22Rv1 (cell line): ENCODE results near the gene TRERF1.

Source experiments
- H3K27ac ChIP-seq: fragments of 450-650 bp; 2 replicates; pipeline ENCODE4 v1.5.1; 2017
- ZFX ChIP-seq: fragments of 450-650 bp; IDR thresholded peaks from 2 replicates; pipeline ENCODE4 v1.6.1; 2017; ENCODE audit warnings: antibody characterized with exemption, borderline replicate concordance
- TF ChIP-seq, protein P1 (sequence below): fragments of 450-650 bp; IDR thresholded peaks from 2 replicates; pipeline ENCODE4 v1.5.1; 2017; ENCODE audit warnings: mild to moderate bottlenecking

The TRERF1 gene

DNA sequence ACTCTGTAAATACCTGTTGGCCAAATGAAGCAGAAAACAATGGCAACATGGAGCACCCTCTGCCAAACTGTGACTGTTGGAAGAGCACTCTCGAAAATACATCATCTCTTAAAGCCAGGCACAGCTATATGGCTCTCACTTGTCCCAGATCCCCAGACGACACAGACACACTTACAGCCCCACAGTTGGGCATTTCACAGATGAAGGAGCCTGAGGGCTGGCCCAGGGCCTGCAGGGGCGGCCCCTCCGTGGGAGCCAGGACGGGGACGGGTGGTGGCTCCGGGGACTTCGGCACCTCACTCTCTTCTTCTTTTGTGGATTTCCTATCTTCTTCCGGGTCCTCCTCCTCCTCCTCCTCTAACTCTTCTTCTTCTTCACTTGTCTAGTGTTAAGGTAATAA, 215.7 kb downstream of the TRERF1 start:
- TF ChIP-seq, protein P1, sequence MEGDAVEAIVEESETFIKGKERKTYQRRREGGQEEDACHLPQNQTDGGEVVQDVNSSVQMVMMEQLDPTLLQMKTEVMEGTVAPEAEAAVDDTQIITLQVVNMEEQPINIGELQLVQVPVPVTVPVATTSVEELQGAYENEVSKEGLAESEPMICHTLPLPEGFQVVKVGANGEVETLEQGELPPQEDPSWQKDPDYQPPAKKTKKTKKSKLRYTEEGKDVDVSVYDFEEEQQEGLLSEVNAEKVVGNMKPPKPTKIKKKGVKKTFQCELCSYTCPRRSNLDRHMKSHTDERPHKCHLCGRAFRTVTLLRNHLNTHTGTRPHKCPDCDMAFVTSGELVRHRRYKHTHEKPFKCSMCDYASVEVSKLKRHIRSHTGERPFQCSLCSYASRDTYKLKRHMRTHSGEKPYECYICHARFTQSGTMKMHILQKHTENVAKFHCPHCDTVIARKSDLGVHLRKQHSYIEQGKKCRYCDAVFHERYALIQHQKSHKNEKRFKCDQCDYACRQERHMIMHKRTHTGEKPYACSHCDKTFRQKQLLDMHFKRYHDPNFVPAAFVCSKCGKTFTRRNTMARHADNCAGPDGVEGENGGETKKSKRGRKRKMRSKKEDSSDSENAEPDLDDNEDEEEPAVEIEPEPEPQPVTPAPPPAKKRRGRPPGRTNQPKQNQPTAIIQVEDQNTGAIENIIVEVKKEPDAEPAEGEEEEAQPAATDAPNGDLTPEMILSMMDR = no peak
- no peak for TF ChIP-seq ZFX
- H3K27ac ChIP-seq = no peak overlapping the region

DNA sequence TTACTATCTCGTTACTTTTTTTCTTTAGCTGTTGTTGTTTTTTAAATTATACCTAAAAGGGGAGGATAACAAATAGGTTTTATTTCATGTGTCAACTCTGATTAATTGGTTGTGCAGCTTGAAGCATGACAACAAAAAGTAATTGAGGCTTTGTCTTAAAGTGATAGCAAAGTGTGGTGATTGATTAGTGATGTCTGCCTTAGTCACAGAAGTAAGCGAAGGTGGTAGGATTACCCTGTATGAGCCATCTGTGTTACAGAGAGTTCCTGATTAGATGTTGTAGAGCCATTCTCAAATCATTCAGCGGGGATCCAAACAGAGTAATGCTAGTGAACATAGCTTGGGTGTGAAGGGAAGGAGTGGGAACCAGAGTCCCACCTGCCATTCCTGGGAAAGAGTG, 219.7 kb downstream of the TRERF1 start:
- no peak overlapping the region for H3K27ac ChIP-seq
- TF ChIP-seq ZFX = no peak
- TF ChIP-seq, protein P1 = no peak

DNA sequence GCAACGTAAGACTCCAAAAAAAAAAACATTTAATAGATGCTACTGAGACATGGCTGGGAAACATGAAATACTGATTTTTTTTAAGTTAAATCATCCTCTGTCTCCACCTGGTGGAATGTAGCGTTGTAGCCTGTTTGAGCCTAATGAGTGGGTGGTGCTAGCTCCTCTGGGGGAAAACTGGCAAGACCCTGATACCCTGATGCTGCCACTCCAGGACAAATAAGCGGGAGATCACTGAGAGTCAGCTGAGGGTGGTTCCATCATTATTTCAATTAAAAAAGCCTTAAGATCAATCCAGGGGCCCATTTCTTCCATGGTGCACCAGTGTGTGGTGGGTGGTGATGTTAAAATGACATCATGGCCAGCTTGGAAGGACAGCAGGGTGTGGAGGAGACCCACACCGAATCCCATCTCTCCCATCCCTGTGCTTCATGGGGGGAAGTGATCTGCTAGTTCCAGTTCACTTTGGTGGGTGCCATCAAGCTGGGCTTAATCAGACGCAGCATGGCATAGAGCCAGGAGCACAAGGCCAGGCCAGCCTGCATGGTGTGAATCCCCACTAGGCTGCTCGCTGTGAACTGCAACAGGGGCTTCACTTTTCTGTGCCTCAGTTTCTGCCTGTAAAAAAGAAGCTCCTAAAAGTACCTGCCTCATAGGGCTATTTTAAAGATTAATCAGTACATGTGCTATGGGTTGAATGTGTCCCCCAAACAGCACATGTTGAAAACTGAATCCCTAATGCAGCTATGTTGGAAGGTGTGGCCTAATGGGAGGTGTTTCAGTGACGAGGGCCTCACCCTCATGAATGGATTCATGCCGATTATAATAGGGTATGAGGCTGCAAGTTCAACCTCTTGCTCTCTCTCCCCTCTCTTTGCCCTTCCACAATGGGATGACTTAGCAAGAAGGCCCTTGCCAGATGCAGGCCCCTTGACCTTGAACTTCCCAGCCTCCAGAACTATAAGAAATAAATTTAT, 221.1 kb downstream of the TRERF1 start:
- no peak overlapping the region for H3K27ac ChIP-seq
- TF ChIP-seq ZFX = no peak
- TF ChIP-seq, protein P1 = peak; percentile 55

DNA sequence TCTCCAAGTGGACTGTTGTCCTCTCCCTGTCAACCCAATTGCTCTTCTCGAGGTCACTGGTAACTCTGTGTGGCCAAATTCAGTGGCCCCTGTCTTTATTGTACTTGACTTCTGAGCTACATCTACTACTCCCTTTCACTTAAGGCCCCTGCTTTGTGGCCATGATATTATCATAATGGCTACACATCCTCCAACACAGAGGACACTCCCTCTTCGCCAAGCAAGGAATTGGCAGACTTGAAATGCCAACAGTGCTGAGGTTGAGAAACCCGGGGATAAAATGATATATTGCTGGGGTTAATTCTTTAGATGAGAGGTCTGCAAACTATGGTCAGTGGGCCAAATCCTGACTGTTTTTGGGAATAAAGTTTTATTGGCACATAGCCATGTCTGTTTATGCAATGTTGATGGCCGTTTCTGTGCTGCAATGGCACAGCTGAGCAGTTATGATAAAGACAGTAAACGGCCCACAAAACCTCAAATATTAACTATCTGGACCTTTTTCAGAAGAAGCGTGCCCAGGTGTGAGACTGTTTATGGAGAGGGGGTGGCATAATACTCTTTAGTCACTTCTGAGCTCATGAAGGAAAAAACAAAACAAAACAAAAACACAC, 222.1 kb downstream of the TRERF1 start:
- H3K27ac ChIP-seq = no peak overlapping the region
- TF ChIP-seq, protein P1 = no peak
- TF ChIP-seq ZFX = no peak

DNA sequence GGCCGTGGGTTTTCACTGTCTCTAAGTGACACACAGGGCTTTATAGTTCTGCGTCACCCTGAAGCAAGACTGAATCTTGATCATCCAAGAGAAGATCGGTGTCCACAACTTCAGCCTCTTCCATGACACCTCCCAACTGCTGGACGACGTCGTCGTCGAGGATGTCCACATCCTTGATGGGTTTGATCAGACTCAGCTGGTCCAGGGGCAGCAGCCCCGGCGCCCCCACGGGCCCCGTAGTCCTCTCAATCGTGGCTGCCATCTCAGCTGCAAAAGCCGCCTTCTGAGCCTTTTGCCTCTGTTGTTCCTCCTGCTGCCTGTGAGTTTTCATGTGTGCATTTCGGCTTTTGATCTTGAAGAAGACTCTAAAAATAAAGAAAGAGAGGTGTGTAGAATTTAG, 223.4 kb downstream of the TRERF1 start:
- peak overlapping the region; percentile 74; the same call in 1 of the 2 replicates for H3K27ac ChIP-seq
- no peak for TF ChIP-seq ZFX
- TF ChIP-seq, protein P1 = no peak

DNA sequence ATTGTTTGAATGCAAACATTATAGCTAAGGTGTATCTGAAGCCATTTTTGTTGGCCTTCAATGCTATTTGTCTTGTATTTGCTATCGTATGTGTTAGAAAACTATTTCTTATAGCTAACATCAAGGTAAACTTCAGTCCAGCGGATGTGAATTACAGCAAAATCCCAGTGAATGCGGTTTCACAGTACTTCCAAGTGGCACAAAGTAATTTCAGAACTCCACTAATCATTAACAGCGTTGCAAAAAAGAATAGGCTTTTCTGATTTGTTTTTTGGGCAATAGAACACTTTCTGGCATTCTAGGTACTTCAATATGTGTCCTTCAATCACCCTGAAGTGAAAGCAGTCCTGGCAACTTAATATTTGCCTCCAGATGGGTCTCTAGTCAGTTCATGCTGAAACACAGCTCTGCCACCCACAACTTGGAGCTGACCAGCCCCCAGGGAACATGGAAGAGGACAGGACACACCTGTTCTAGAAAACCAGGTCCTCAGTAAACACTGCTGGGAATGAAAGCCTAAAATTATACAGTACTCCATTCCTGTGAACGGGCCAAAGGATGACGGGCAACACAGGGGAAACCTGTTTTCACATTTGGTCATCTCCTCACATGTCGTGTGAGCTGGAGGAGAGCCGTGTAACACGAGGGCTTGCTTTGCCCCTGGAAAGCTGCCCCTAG, 224.4 kb downstream of the TRERF1 start:
- TF ChIP-seq ZFX = no peak
- TF ChIP-seq, protein P1 = no peak

More for the DNA sequence above, 224.4 kb downstream of the TRERF1 start:
- H3K27ac ChIP-seq = peak overlapping the region; percentile 74
